C4-2B (cell line): ENCODE measurements around the gene RBP3.

Experiments used
- H3K27ac ChIP-seq: fragments of 450-650 bp; 2 replicates; pipeline ENCODE4 v1.5.1; 2017
- ZFX ChIP-seq: fragments of 450-650 bp; IDR thresholded peaks from 2 replicates; pipeline ENCODE4 v1.6.1; 2017
- TF ChIP-seq, protein P1 (sequence below): fragments of 450-650 bp; conservative IDR thresholded peaks from 2 replicates; pipeline ENCODE4 v1.5.1; 2017; ENCODE audit warnings: mild to moderate bottlenecking

The RBP3 gene

DNA sequence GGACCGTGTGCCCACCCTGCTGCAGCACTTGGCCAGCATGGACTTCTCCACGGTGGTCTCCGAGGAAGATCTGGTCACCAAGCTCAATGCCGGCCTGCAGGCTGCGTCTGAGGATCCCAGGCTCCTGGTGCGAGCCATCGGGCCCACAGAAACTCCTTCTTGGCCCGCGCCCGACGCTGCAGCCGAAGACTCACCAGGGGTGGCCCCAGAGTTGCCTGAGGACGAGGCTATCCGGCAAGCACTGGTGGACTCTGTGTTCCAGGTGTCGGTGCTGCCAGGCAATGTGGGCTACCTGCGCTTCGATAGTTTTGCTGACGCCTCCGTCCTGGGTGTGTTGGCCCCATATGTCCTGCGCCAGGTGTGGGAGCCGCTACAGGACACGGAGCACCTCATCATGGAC lies 1.4 kb downstream of the RBP3 start:
- TF ChIP-seq, protein P1, sequence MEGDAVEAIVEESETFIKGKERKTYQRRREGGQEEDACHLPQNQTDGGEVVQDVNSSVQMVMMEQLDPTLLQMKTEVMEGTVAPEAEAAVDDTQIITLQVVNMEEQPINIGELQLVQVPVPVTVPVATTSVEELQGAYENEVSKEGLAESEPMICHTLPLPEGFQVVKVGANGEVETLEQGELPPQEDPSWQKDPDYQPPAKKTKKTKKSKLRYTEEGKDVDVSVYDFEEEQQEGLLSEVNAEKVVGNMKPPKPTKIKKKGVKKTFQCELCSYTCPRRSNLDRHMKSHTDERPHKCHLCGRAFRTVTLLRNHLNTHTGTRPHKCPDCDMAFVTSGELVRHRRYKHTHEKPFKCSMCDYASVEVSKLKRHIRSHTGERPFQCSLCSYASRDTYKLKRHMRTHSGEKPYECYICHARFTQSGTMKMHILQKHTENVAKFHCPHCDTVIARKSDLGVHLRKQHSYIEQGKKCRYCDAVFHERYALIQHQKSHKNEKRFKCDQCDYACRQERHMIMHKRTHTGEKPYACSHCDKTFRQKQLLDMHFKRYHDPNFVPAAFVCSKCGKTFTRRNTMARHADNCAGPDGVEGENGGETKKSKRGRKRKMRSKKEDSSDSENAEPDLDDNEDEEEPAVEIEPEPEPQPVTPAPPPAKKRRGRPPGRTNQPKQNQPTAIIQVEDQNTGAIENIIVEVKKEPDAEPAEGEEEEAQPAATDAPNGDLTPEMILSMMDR = no peak
- no peak for TF ChIP-seq ZFX
- H3K27ac ChIP-seq = no peak overlapping the region

DNA sequence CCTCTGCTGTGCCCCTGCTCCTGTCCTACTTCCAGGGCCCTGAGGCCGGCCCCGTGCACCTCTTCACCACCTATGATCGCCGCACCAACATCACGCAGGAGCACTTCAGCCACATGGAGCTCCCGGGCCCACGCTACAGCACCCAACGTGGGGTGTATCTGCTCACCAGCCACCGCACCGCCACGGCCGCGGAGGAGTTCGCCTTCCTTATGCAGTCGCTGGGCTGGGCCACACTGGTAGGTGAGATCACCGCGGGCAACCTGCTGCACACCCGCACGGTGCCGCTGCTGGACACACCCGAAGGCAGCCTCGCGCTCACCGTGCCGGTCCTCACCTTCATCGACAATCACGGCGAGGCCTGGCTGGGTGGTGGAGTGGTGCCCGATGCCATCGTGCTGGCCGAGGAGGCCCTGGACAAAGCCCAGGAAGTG lies 1.8 kb downstream of the RBP3 start:
- TF ChIP-seq, protein P1 = no peak
- no peak for TF ChIP-seq ZFX
- no peak overlapping the region for H3K27ac ChIP-seq

DNA sequence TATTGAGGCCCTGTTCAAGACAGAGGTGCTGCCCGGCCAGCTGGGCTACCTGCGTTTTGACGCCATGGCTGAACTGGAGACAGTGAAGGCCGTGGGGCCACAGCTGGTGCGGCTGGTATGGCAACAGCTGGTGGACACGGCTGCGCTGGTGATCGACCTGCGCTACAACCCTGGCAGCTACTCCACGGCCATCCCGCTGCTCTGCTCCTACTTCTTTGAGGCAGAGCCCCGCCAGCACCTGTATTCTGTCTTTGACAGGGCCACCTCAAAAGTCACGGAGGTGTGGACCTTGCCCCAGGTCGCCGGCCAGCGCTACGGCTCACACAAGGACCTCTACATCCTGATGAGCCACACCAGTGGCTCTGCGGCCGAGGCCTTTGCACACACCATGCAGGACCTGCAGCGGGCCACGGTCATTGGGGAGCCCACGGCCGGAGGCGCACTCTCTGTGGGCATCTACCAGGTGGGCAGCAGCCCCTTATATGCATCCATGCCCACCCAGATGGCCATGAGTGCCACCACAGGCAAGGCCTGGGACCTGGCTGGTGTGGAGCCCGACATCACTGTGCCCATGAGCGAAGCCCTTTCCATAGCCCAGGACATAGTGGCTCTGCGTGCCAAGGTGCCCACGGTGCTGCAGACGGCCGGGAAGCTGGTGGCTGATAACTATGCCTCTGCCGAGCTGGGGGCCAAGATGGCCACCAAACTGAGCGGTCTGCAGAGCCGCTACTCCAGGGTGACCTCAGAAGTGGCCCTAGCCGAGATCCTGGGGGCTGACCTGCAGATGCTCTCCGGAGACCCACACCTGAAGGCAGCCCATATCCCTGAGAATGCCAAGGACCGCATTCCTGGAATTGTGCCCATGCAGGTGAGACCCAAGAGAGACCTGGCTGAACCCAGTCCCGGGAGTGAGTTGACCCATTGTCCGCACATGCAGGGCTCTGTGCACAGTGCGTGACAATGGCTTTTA lies 2.8 kb downstream of the RBP3 start:
- no peak overlapping the region for H3K27ac ChIP-seq
- TF ChIP-seq, protein P1 = no peak
- no peak for TF ChIP-seq ZFX

DNA sequence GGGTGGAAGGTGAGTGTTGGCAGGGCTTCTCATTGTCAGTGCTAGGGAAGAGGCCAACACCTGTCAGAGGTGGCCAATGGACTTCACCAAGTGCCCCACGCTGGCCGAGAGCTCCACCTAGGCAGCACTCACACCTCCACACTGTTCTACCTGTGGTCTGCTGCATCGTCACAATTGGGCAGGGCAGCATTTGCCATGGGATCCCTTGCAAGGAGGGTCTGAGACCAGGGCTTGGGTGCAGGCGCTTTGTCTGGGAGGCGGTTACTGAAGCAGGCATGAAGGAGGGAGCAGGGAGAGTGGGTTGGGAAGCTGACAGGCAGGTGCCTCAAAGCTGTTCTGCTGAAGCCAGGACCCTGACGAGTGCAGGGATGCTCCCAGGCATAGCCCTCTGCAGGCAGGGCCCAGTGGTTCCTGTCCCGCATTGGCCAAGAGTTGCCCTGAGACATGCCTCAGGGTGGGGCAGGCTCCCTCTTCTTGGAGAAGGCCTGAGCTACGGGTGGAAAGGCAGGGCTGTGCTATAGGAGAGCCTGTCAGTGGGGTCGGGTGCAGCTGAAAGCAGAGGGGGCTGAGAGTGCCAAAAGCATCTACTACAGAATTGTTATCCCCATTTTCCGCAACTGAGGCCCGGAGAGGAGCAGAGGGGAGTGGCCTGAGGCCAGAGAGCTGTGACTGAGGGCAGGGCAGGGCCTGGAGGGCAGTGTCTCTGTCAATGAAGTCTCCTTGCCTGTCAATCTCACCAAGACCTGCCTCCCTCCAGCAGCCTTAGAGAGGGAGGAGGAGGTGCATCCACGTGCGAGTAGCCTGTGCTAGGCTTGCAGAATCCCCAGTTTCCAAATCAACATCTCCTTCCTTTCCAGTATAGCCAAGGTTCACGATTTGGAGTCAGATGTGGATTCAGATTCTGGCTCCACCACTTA lies 4.0 kb downstream of the RBP3 start:
- H3K27ac ChIP-seq = no peak overlapping the region
- TF ChIP-seq ZFX = no peak
- TF ChIP-seq, protein P1 = no peak

DNA sequence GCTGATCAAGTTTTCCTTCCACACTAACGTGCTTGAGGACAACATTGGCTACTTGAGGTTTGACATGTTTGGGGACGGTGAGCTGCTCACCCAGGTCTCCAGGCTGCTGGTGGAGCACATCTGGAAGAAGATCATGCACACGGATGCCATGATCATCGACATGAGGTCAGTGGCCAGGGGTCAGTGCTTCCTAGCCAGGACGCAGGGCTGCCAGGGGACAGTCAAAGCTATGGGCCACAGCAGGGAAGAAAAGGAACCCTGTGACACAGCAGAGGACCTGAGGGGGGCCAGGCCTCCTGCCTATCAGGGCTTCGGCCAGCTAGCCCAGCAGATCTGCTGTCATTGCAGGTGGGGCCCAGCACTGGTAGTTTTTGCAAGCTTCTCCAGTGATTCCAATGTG lies 5.2 kb downstream of the RBP3 start:
- TF ChIP-seq ZFX = no peak
- TF ChIP-seq, protein P1 = no peak

DNA sequence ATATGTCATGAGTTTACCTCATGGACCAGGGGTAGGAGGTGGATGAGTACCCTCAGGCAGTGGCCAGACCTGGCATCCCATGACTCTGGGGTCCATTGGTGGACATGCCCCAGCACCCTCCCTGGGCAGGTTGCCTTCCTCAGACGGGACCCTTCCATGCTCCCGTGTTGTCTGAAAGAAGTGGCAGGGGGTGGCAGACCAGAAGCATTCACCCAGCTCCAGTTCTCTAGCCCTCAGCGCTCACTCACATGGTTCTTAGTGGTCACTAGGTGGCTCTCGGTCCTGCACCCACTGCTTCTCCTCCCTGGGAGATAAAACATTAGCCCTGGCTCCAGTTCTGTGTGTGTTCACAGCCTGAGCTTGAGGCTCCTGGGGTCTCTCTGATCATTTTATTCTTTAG lies 6.0 kb downstream of the RBP3 start:
- no peak overlapping the region for H3K27ac ChIP-seq

More for the DNA sequence above, 5.2 kb downstream of the RBP3 start:
- no peak overlapping the region for H3K27ac ChIP-seq

More for the DNA sequence above, 6.0 kb downstream of the RBP3 start:
- no peak for TF ChIP-seq ZFX
- TF ChIP-seq, protein P1 = no peak
